Measurements from ENCODE around the gene LAMA2. TPM values are rescaled to one million over a fixed set of nuclear protein-coding genes. Genes with fewer than 3 reads are reported as not detected.
"Not testable (repeated sequence)": the region's sequence is repeated elsewhere in the genome, so short reads cannot be mapped to it uniquely, and the experiment has no call there.

The LAMA2 gene
- total and polyA plus RNA-seq, 4 donors: 5.2 to 105 (median 45.9) TPM

DNA sequence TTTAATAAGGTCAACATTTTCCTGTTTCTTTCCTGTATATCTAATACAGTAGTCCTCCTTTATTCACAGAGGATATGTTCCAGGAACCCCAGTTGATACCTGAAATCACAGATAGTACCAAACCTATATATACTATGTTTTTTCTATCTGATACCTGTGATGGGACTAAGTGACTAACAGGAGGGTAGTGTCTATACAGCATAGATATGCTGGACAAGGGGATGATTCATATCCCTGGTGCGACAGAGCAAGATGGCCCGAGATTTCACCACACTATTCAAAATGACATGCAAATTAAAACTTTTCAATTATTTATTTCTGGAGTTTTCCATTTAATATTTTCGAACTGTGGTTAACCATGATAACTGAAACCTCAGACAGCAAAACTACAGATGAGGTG lies 281.1 kb downstream of the LAMA2 start:
- Histone ChIP-seq H3K4me1 (ENCODE audit: control insufficient read depth in 5 of 5, insufficient read depth in 5 of 5, low read length in 5 of 5) (peaks cover 0 to 3% (median 0%) of the 10 kb centered on the region in 5 donors), H3K27ac (ENCODE audit: low read depth in 1 of 2, low read length in 1 of 2) (no peak overlapping the region), H3K4me3 (no peak overlapping the region), H3K9ac (ENCODE audit: insufficient read depth in 1 of 2, low read length in 2 of 2) (no peak overlapping the region), H3K27me3 (ENCODE audit: control insufficient read depth in 3 of 3, insufficient read depth in 3 of 3, low read length in 2 of 3) (no peaks in the 10 kb centered on the region), H3K9me3 (ENCODE audit: control insufficient read depth in 4 of 4, insufficient read depth in 3 of 4, low read length in 3 of 4) (peaks cover 0 to 7% (median 0%) of the 10 kb centered on the region in 4 donors), H3K36me3 (ENCODE audit: control insufficient read depth in 4 of 4, insufficient read depth in 4 of 4, low read length in 4 of 4) (peaks cover 0 to 7% (median 0%) of the 10 kb centered on the region in 4 donors)
- ATAC-seq (ENCODE audit: insufficient read depth, low FRiP score): no peak
- DNase-seq: no peak
- TF ChIP-seq, protein P1, sequence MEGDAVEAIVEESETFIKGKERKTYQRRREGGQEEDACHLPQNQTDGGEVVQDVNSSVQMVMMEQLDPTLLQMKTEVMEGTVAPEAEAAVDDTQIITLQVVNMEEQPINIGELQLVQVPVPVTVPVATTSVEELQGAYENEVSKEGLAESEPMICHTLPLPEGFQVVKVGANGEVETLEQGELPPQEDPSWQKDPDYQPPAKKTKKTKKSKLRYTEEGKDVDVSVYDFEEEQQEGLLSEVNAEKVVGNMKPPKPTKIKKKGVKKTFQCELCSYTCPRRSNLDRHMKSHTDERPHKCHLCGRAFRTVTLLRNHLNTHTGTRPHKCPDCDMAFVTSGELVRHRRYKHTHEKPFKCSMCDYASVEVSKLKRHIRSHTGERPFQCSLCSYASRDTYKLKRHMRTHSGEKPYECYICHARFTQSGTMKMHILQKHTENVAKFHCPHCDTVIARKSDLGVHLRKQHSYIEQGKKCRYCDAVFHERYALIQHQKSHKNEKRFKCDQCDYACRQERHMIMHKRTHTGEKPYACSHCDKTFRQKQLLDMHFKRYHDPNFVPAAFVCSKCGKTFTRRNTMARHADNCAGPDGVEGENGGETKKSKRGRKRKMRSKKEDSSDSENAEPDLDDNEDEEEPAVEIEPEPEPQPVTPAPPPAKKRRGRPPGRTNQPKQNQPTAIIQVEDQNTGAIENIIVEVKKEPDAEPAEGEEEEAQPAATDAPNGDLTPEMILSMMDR (IDR thresholded peaks at IDR 0.05; ENCODE audit: control extremely low read depth, extremely low read depth): no peak
- 91 to 92% methylated on average over 3 of the region's 3 CpGs for WGBS, 2 donors

DNA sequence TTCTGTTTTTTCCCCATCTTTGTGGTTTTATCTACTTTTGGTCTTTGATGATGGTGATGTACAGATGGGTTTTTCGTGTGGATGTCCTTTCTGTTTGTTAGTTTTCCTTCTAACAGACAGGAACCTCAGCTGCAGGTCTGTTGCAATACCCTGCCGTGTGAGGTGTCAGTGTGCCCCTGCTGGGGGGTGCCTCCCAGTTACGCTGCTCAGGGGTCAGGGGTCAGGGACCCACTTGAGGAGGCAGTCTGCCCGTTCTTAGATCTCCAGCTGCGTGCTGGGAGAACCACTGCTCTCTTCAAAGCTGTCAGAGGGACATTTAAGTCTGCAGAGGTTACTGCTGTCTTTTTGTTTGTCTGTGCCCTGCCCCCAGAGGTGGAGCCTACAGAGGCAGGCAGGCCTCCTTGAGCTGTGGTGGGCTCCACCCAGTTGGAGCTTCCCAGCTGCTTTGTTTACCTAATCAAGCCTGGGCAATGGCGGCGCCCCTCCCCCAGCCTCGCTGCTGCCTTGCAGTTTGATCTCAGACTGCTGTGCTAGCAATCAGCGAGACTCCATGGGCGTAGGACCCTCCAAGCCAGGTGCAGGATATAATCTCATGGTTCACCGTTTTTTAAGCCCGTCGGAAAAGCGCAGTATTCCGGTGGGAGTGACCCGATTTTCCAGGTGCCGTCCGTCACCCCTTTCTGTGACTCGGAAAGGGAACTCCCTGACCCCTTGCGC lies 289.5 kb downstream of the LAMA2 start:
- not testable (repeated sequence) for H3K36me3 ChIP-seq (ENCODE audit: control insufficient read depth in 4 of 4, insufficient read depth in 4 of 4, low read length in 4 of 4); H3K4me3 ChIP-seq; DNase-seq; H3K9ac ChIP-seq (ENCODE audit: insufficient read depth in 1 of 2, low read length in 2 of 2); H3K27me3 ChIP-seq (ENCODE audit: control insufficient read depth in 3 of 3, insufficient read depth in 3 of 3, low read length in 2 of 3); H3K4me1 ChIP-seq (ENCODE audit: control insufficient read depth in 5 of 5, insufficient read depth in 5 of 5, low read length in 5 of 5); H3K9me3 ChIP-seq (ENCODE audit: control insufficient read depth in 4 of 4, insufficient read depth in 3 of 4, low read length in 3 of 4); ATAC-seq (ENCODE audit: insufficient read depth, low FRiP score); H3K27ac ChIP-seq (ENCODE audit: low read depth in 1 of 2, low read length in 1 of 2)
- 30 to 36% methylated on average over 20 of the region's 20 CpGs for WGBS, 2 donors

DNA sequence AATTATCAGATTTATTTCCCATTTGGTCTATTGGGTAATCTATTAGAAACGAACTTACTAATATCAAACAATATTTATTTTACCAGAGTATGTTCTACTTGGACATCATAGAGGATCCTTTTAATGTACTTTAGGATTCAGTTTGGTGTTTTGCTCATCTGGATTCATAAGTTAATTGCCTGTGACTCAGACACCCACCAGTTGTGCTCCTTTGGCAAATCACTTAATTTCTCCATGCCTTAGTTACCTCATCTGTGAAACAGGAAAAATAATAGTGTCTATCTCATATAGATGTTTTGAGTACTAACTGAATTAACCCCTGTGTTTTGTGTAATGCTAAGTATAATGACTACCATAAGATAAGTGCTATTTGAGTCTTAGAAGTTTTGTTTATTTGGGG lies 292.1 kb downstream of the LAMA2 start:
- H3K9me3 ChIP-seq (ENCODE audit: control insufficient read depth in 4 of 4, insufficient read depth in 3 of 4, low read length in 3 of 4): no peaks in the 10 kb centered on the region
- H3K27me3 ChIP-seq (ENCODE audit: control insufficient read depth in 3 of 3, insufficient read depth in 3 of 3, low read length in 2 of 3): no peaks in the 10 kb centered on the region
- no peak overlapping the region for H3K4me3 ChIP-seq
- H3K27ac ChIP-seq (ENCODE audit: low read depth in 1 of 2, low read length in 1 of 2): no peak overlapping the region
- ATAC-seq (ENCODE audit: insufficient read depth, low FRiP score): no peak
- DNase-seq: no peak
- H3K36me3 ChIP-seq (ENCODE audit: control insufficient read depth in 4 of 4, insufficient read depth in 4 of 4, low read length in 4 of 4): peaks cover 0 to 3% (median 0%) of the 10 kb centered on the region in 4 donors
- no peak overlapping the region for H3K9ac ChIP-seq (ENCODE audit: insufficient read depth in 1 of 2, low read length in 2 of 2)
- TF ChIP-seq, protein P1 (IDR thresholded peaks at IDR 0.05; ENCODE audit: control extremely low read depth, extremely low read depth): no peak
- peaks cover 0 to 8% (median 4%) of the 10 kb centered on the region in 5 donors for H3K4me1 ChIP-seq (ENCODE audit: control insufficient read depth in 5 of 5, insufficient read depth in 5 of 5, low read length in 5 of 5)
- 81 to 86% methylated on average over 1 of the region's 1 CpG for WGBS, 2 donors

DNA sequence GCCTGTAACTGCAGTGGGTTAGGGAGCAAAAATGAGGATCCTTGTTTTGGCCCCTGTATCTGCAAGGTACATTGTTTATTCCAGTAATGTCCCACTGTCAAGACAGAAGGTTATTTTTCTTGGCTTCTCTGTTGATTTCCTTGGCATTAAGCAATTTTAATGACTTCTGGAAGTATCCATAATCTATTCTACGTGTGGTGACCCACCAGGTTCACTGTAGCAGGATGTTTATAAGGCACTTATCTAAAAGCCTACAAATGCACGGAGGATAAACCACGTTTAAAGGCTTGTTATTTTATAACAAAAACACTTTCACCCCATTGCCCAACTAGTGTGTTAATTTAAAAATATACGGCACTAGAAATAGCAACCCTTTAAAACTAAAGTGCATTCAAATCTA lies 294.9 kb downstream of the LAMA2 start:
- no peaks in the 10 kb centered on the region for H3K9me3 ChIP-seq (ENCODE audit: control insufficient read depth in 4 of 4, insufficient read depth in 3 of 4, low read length in 3 of 4)
- TF ChIP-seq, protein P1 (IDR thresholded peaks at IDR 0.05; ENCODE audit: control extremely low read depth, extremely low read depth): no peak
- peaks cover 0 to 3% (median 0%) of the 10 kb centered on the region in 4 donors for H3K36me3 ChIP-seq (ENCODE audit: control insufficient read depth in 4 of 4, insufficient read depth in 4 of 4, low read length in 4 of 4)
- H3K9ac ChIP-seq (ENCODE audit: insufficient read depth in 1 of 2, low read length in 2 of 2): no peak overlapping the region
- H3K27me3 ChIP-seq (ENCODE audit: control insufficient read depth in 3 of 3, insufficient read depth in 3 of 3, low read length in 2 of 3): no peaks in the 10 kb centered on the region
- H3K4me1 ChIP-seq (ENCODE audit: control insufficient read depth in 5 of 5, insufficient read depth in 5 of 5, low read length in 5 of 5): peaks cover 0 to 15% (median 7%) of the 10 kb centered on the region in 5 donors
- H3K27ac ChIP-seq (ENCODE audit: low read depth in 1 of 2, low read length in 1 of 2): no peak overlapping the region
- ATAC-seq (ENCODE audit: insufficient read depth, low FRiP score) (no peak), DNase-seq (peak in 1 of 3 donors; percentile 17)
- H3K4me3 ChIP-seq: no peak overlapping the region
- WGBS, 2 donors: 59 to 62% methylated on average over 4 of the region's 4 CpGs
